Thoracic aorta (tissue), 2 donors: ENCODE measurements around the gene CD69. TPM values are rescaled to one million over a fixed set of nuclear protein-coding genes. Genes with fewer than 3 reads are reported as not detected.

Experiments used
- ATAC-seq: fragments of 150-250 bp; one replicate; pipeline ENCODE4 v1.8.0; 2017; ENCODE audit warnings: low read depth; ENCODE audit not compliant: insufficient number of reproducible peaks, low FRiP score
- DNase-seq: peaks from one replicate; pipeline ENCODE4 v3.0.0-alpha.2; 2020; ENCODE audit warnings: low spot score
- H3K27ac ChIP-seq, 2 donors: fragments of 200-600 bp; sonication (generic); 1 replicate in 1 of 2; 2 replicates in 1 of 2; pipeline ENCODE4 v1.5.1; 2016; ENCODE audit warnings: mild to moderate bottlenecking in 2 of 2, moderate library complexity in 2 of 2
- H3K27me3 ChIP-seq: fragments of 200-600 bp; sonication (generic); replicated peaks from 2 replicates; pipeline ENCODE4 v1.6.0; 2016; ENCODE audit warnings: mild to moderate bottlenecking; ENCODE audit not compliant: insufficient read depth
- H3K36me3 ChIP-seq: fragments of 200-600 bp; sonication (generic); one replicate; pipeline ENCODE4 v1.5.1; 2016
- H3K4me1 ChIP-seq, 2 donors: fragments of 200-600 bp; sonication (generic); 1 replicate in 1 of 2; 2 replicates in 1 of 2; pipeline versions ENCODE4 v1.5.1 to v1.6.0; 2016; ENCODE audit warnings: low read depth in 2 of 2, mild to moderate bottlenecking in 1 of 2; ENCODE audit not compliant: control insufficient read depth in 1 of 2
- H3K4me3 ChIP-seq: fragments of 200-600 bp; sonication (generic); 2 replicates; pipeline ENCODE4 v1.5.1; 2016; ENCODE audit warnings: mild to moderate bottlenecking
- H3K9me3 ChIP-seq: fragments of 200-600 bp; sonication (generic); 2 replicates; pipeline ENCODE4 v1.5.1; 2016
- total RNA-seq, 2 donors: library from RNA; depleted of rRNA; stranded (reverse); fragments of >200 nt; gene quantifications; one replicate each; pipeline versions ENCODE4 v1.1.0 to v1.2.3, GENCODE V29; 2016
- TF ChIP-seq, protein P1 (sequence below): fragments of 200-600 bp; sonication (generic); IDR thresholded peaks from one replicate; pipeline ENCODE4 v1.5.1; 2019; ENCODE audit warnings: antibody characterized with exemption

The CD69 gene
- total RNA-seq, 2 donors from 2014 or later = 5.8 to 40.3 TPM

DNA sequence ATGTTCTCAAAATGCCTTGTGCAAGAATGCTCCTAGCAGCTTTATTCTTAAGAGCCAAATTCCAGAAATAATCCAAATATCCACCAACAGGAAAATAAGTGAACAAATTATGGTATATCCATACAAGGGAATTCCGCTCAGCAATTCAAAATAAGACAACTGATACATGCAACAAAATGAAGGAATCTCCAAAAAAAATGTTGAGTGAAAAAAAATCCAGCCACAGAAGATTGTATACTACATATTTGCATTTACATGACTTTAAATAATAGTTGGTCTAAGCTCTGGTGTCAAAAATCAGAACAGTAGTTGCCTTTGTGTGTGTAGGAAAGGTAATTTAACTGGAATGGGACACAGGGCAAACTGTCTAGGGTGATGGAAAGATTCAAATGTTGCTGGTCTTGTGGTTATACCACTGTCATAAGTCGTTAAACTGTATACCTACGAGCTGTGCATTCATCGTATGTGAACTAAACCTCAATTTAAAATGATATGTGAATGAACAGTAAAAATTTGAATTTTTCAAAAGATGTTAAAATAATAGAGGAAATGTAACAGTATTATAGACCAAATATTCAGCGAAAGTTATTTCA lies 3.2 kb downstream of the CD69 start:
- Histone ChIP-seq H3K27ac (no peak overlapping the region), H3K4me1 (no peaks in the 10 kb centered on the region), H3K4me3 (peak overlapping the region; percentile 50), H3K27me3 (no peaks in the 10 kb centered on the region), H3K36me3 (no peaks in the 10 kb centered on the region), H3K9me3 (no peaks in the 10 kb centered on the region)
- TF ChIP-seq, protein P1, sequence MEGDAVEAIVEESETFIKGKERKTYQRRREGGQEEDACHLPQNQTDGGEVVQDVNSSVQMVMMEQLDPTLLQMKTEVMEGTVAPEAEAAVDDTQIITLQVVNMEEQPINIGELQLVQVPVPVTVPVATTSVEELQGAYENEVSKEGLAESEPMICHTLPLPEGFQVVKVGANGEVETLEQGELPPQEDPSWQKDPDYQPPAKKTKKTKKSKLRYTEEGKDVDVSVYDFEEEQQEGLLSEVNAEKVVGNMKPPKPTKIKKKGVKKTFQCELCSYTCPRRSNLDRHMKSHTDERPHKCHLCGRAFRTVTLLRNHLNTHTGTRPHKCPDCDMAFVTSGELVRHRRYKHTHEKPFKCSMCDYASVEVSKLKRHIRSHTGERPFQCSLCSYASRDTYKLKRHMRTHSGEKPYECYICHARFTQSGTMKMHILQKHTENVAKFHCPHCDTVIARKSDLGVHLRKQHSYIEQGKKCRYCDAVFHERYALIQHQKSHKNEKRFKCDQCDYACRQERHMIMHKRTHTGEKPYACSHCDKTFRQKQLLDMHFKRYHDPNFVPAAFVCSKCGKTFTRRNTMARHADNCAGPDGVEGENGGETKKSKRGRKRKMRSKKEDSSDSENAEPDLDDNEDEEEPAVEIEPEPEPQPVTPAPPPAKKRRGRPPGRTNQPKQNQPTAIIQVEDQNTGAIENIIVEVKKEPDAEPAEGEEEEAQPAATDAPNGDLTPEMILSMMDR = no peak
- no peak for DNase-seq
- no peak for ATAC-seq

DNA sequence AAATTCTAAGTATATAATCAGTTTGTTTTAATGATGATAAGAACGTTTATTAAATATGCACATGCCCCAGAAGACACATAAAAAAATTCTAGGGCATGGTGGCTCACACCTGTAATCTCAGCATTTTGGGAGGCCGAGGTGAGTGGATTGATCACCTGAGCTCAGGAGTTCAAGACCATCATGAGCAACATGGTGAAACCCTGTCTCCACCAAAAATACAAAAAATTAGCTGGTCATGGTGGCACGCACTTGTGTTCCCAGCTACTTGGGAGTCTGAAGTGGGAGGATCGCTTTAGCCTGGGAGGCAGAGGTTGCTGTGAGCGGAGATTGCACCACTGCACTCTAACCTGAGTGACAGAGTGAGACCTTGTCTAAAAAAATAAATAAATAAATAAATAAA lies 4.0 kb downstream of the CD69 start:
- TF ChIP-seq, protein P1 = no peak
- no peaks in the 10 kb centered on the region for H3K4me1 ChIP-seq
- no peak overlapping the region for H3K27ac ChIP-seq
- H3K9me3 ChIP-seq = no peaks in the 10 kb centered on the region
- no peak for ATAC-seq
- H3K27me3 ChIP-seq = no peaks in the 10 kb centered on the region
- DNase-seq = no peak
- H3K36me3 ChIP-seq = no peaks in the 10 kb centered on the region
- no peak overlapping the region for H3K4me3 ChIP-seq

DNA sequence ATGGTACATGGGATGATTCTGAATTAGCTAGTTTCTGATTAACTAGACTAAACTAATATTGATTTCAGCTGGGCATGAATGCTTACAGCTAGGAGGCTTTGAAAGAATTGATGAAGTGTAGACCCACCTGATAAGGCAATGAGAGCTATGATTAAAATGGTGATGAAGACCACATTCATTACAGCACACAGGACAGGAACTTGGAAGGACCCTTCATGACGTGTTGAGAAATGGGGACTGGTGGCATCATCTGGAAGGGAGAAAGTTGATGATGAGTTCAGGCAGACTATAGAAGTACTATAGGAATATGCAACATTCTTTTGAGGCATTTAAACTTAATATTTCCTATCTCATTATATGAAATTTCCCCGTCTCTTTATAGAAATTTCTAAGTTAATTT lies 4.5 kb downstream of the CD69 start:
- TF ChIP-seq, protein P1 = no peak
- Histone ChIP-seq H3K4me1 (peaks cover 0 to 3% of the 10 kb centered on the region in 2 donors), H3K27me3 (no peaks in the 10 kb centered on the region), H3K36me3 (no peaks in the 10 kb centered on the region), H3K27ac (no peak overlapping the region), H3K4me3 (no peak overlapping the region), H3K9me3 (no peaks in the 10 kb centered on the region)
- no peak for DNase-seq
- no peak for ATAC-seq

DNA sequence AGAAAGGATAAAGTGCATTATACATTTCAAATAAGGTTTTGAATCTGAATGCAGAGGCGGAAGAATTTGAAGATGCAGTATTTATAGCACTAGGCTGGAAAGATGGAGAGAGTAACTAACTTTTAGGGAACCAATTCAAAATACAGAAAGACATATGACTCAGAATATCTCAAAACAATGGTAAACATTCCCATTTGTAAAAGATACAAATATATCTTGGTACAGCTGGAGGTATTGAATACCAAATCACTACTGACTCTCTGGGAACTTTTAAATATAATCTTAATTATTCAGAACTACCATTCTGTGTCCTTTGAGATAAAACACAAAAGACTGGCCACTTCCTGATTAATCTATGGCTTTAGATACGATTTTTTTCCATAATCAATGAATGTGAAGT lies 5.1 kb downstream of the CD69 start:
- TF ChIP-seq, protein P1 = no peak
- no peak overlapping the region for H3K27ac ChIP-seq
- ATAC-seq = no peak
- H3K27me3 ChIP-seq = no peaks in the 10 kb centered on the region
- DNase-seq = no peak
- H3K4me3 ChIP-seq = no peak overlapping the region
- no peaks in the 10 kb centered on the region for H3K36me3 ChIP-seq
- H3K4me1 ChIP-seq = peaks cover 0 to 3% of the 10 kb centered on the region in 2 donors
- H3K9me3 ChIP-seq = no peaks in the 10 kb centered on the region

DNA sequence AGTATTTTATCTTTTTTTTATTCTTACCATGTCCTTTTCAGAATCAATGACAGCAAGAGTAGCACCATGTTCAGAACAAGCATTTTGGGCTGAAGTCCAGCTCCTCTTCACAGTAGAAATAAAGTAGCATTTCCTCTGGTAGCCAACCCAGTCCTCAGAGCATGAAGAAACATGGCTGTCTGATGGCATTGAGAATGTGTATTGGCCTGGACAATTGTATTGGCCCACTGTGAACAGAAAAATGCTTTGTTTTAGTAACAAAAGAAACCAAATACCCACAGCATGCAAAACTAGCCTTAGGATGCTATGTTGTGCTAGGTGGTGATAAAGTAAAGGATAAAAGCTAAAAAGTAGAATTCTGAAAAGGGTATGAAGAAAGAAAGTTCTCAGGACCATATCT lies 5.7 kb downstream of the CD69 start:
- no peak overlapping the region for H3K4me3 ChIP-seq
- no peaks in the 10 kb centered on the region for H3K9me3 ChIP-seq
- H3K27ac ChIP-seq = no peak overlapping the region
- no peak for DNase-seq
- H3K36me3 ChIP-seq = no peaks in the 10 kb centered on the region
- TF ChIP-seq, protein P1 = no peak
- peaks cover 0 to 3% of the 10 kb centered on the region in 2 donors for H3K4me1 ChIP-seq
- no peaks in the 10 kb centered on the region for H3K27me3 ChIP-seq
- no peak for ATAC-seq
